Midbrain (tissue), 1 donor: Measurements from ENCODE around the gene DENND6B.

Experiments
- DNase-seq: peaks from one replicate; lab custom pipeline; 2025; lab: John Stamatoyannopoulos, UW

The DENND6B gene

DNA sequence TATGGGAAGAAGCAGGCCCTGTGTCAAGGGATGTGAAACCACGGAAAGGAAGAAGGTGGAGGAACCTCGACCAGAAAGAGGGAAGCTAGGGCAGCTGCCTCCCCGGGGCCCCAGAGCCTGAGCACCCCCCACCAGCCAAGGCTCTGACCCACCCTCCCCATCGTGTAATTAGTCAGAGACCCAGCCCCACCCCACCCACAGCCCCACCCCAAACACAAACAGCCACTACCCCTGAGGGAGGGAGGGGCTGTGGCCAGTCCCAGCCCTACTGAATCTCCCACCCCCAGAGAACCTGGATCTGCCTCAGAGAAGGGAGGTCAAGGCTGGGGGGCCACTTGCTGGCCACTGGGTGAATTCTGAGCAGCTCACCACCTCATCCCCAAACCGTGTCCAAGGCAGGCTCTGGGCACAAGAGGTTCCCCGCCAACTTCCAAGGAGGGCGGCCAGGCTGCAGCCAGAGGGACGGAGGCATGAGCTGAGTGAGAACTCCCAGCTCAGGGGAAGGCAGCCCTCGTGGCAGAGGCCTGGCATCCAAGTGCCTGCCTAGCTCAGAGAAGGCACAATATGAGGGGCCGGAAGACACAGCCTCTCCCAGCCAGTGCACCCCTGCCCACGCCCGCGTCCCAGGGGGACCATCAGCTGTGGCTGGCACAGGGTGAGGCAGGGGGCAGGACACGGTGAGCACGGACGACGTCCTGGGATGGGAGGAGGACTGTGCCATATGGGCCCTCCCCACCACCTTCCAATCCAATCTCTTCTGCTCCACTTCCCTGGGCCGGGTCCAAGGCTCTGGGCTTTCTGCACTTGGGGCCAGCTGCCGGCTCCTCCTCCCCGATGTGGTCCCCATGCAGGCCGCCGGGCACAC is 22.1 kb downstream of the DENND6B start:
- DNase-seq: peak; percentile 58

DNA sequence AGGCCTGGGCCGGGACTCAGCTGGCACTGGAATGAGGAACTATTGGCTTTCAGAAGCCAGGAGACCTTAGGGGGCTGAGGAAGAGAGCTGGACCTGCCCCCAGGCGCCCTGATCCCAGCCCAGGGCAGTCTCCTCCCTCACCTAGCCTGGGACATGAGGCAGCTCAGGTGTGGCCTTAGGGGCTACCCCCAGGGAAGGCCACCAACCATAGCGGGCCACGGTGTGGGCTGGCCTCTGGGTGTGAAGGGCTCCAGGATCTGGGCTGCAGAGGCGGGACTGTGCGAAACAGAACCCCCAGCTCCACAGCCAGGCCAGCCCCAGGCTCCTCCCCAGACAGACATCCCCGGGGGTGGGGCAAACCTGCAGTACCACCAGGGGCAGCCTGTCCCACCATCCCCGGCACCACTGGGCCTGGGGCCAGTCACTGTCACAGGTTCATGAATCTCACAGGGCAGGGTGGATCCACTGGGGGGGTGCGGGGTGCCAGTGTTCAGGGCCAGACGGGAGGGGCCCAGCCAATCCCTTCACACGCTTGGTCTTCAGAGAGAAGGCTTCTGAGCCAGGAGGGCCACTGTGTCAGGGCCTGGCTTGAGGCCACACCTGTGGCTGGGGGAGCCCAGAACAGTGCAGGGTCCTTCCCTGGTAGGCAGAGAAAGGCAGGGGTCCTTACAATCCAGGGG is 22.8 kb downstream of the DENND6B start:
- peak; percentile 50 for DNase-seq

DNA sequence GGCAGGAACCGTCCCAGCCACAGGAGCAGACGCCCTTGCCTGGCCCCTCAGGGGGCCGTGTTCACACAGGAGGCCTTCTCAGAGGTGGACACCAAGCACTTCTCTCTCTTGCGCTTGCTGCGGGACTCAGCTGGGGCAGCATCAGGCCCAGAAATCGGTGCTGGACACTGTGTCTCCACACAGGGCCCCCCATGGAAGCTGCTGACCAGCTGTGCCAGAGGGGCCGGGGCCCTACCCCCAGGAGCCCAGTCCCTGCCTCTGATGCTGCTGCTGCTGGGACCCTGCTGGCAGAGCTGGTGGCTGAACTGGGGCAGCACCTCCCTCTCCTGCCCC is 23.3 kb downstream of the DENND6B start:
- DNase-seq: no peak

GRCh38 chr22:50302564-50302963 is 24.2 kb downstream of the DENND6B start:
- no peak for DNase-seq

DNA sequence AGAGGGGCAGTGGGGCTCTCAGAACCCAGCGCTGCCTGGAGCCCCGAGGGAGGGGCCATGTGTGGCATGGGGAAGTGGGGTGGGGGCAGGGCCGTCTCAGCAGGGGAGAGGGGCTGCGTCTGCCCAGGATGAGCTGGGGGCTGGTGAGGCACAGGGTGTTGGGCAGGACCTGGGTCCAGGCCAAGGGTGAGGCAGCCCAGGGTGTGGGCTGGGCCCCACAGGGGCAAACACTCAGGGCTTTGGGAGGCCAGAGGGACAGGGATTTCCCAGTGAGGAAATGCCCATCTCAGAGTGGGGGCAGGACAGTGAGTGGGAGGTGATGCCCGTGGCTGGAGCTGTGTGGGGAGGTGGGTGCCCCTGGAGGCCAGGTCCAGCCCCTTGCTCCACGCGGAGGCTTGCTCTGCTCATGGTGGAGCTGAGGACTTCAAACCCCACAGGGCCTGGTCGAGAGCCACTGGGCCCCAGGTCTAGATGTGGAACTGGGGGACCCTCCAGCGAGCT is 24.7 kb downstream of the DENND6B start:
- DNase-seq: no peak

DNA sequence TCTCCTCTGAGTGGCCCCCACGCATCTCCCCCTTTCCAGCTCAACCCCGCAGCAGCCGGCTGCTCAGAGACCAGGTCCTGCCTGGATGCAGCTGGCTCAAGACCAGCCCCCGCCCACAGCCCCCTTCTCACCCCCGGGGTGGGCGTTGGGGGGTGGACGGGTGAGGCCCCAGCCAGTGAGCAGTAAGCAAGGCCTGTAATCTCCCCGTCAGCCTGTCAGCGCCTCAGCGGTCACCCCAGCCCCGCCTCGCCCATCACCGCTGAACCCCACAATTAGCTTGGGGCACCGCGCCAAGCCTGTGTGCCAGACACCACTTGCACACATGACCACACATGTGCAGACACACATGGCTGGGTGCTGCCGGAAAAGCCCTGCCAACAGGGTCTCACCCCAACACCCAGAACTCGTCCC is 25.2 kb downstream of the DENND6B start:
- no peak for DNase-seq

GRCh38 chr22:50300620-50301257 is 26.1 kb downstream of the DENND6B start:
- no peak for DNase-seq

DNA sequence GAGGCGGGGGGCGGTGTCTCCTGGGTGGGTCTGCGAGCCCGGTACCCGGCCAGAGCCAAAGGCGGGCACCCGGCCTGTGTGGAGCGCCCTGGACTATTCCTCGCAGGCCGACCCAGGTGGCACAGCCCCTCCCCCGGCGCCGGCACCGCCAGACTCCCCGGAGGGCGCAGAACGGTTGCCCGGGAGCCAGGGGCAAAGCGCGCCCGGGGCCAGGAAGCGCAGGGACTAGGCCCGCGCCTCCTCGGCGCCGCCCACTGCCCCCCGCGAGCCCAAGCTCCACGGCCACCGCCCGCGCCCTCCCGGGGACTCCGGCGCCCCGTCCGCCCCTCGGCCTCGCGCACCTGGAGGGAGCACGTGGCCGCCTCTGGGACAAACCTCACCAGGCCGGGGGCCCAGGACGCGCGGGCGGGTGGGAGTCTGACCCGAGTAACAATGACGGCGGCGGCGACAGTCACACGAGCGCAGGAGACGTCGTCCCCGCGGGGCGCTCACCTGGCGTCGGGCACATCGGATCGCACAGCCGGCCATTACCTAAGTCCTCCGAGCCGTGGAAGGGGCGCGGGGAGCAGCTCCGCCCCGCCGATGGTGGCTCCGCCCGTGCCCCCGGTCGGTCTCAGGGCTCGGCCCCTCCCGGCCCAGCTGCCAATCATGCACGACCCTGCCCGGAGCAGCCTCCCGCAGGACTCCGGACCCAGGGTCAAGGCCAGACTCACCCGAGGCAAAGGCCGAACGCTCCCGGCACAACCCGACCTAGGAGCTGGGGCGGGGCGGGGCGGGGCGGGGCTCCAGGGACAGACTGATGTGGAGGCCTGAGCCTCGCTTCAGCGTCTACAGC is 26.8 kb downstream of the DENND6B start:
- DNase-seq: no peak

- DNase-seq: no peak
Measured at GRCh38 chr22:50298937-50299784, 27.7 kb downstream of the DENND6B start.

- no peak for DNase-seq
Measured at GRCh38 chr22:50298266-50298637, 28.6 kb downstream of the DENND6B start.

- no peak for DNase-seq
Measured at GRCh38 chr22:50297510-50298265, 29.1 kb downstream of the DENND6B start.

DNA sequence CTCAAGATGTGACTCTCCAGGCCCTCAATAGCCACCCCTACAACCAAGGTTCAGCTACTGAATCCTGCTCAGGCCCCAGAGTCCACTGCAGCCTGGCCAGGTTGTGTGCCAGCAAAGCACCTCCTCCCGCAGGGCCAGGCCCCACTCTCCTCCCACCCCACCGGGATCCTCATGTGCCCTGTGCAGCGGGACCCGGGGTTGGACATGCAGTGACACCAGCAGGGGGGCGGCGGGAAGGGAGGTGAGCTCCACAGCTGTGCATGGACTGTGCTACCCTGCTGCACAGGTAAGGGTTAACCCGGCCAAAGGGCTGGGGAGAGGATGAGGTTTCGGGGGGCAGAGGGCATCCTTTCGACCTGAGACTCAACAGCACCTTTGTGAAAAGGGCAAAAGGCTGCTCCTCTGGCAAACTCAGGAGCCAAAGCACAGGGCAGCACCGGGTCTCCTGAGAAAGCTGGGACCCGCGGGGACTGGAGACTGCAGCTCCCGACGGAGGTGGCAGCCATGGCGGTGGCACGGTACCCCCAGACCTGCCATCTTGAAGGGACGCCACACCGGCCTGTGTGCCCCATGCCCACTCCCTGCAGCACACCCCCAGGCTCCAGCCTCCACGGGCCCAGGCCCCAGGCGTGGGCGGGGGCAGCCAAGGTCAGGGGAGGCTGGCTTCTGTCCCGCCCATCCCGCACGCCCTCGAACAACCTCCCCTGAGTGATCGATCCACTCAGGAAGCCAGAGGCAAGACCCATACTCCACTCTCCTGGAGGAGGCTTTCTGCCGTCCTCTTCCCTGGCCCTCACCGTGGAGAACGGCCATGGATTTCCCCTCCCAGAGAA is 29.9 kb downstream of the DENND6B start:
- DNase-seq: no peak

GRCh38 chr22:50294319-50294656 is 32.5 kb downstream of the DENND6B start:
- no peak for DNase-seq

GRCh38 chr22:50293441-50294318 is 33.1 kb downstream of the DENND6B start:
- peak; percentile 57 for DNase-seq

- DNase-seq: no peak
Measured at GRCh38 chr22:50292643-50293440, 34.0 kb downstream of the DENND6B start.

GRCh38 chr22:50289942-50290630 is 36.7 kb downstream of the DENND6B start:
- DNase-seq: no peak
